ENCODE measurements around the gene ABHD10. TPM values are rescaled to one million over a fixed set of nuclear protein-coding genes. Genes with fewer than 3 reads are reported as not detected.

Gene ABHD10
- polyA plus RNA-seq, 1 donor = 30.4 TPM

DNA sequence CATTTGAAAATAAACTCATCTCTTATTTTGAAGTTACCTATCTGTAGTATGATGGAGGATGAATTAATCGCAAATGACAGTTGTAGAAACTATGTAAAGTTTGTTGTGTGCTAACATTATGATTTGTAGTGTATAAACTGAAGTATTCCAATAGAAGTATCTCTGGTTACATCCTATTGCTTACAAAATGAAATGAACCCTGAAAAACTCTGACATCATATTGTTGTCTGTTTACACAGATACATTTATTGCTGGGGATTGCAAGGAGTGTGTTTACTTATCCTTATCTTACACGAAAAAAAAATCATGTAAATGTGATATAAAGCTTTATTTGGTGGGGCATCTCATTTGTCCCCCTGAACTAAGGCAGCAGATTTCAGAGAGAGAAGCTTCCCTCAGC lies 2.6 kb upstream of the ABHD10 start:
- no peaks in the 10 kb centered on the region for H3K36me3 ChIP-seq (ENCODE audit: control insufficient read depth, insufficient read depth, low read length)
- WGBS (ENCODE audit: insufficient coverage, low lambda C conversion rate) = 100% methylated on average over 1 of the region's 2 CpGs
- no peaks in the 10 kb centered on the region for H3K4me1 ChIP-seq (ENCODE audit: control insufficient read depth, insufficient read depth, low read length)
- H3K27me3 ChIP-seq (ENCODE audit: control insufficient read depth, insufficient read depth, low read length) = no peaks in the 10 kb centered on the region
- H3K27ac ChIP-seq (ENCODE audit: low read length) = no peak overlapping the region
- no peaks in the 10 kb centered on the region for H3K9me3 ChIP-seq (ENCODE audit: control insufficient read depth, low read depth, low read length)
- no peak for DNase-seq
- no peak overlapping the region for H3K4me3 ChIP-seq (ENCODE audit: low read length)

GRCh38 chr3:111979434-111980038 lies 710 bp downstream of the ABHD10 start:
- H3K27me3 ChIP-seq (ENCODE audit: control insufficient read depth, insufficient read depth, low read length) = no peaks in the 10 kb centered on the region
- WGBS (ENCODE audit: insufficient coverage, low lambda C conversion rate) = 22% methylated on average over 3 of the region's 5 CpGs
- H3K4me3 ChIP-seq (ENCODE audit: low read length) = peak overlapping the region; percentile 95
- no peaks in the 10 kb centered on the region for H3K9me3 ChIP-seq (ENCODE audit: control insufficient read depth, low read depth, low read length)
- no peak for DNase-seq
- H3K27ac ChIP-seq (ENCODE audit: low read length) = peak overlapping the region; percentile 83
- H3K4me1 ChIP-seq (ENCODE audit: control insufficient read depth, insufficient read depth, low read length) = no peaks in the 10 kb centered on the region
- no peaks in the 10 kb centered on the region for H3K36me3 ChIP-seq (ENCODE audit: control insufficient read depth, insufficient read depth, low read length)

DNA sequence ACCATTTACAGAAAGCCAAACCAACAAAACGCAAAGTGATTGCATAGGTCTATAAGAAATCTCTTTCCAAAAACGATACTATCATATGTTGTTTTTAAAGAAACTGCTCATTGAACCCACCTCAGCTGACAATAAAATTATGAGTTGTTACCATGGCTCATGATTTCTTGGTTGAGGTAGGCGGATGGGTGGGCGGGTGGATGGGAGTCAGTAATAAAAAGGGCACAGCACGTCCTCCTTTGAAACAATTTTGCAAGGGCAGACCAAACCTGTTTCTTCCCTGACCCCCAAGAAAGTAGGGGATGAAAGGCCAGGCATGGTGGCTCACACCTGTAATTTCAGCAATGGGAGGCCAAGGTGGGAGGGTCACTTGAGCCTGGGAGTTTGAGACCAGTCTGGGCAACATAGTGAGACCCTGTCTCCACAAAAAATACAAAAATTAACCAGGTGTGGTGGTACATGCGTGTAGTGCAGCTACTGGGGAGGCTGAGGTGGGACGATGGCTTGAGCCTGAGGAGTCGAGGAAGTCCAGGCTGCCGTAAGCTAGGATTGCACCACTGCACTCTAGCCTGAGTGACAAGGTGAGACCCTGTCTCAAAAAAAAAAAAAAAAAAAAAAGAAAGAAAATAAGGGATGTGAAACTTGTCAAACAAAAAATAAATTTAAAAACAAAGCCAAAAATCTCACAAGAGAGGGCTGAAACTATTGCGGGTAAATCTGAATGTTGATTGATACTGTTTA lies 2.1 kb downstream of the ABHD10 start:
- Histone ChIP-seq H3K36me3 (ENCODE audit: control insufficient read depth, insufficient read depth, low read length) (no peaks in the 10 kb centered on the region), H3K27ac (ENCODE audit: low read length) (no peak overlapping the region), H3K4me1 (ENCODE audit: control insufficient read depth, insufficient read depth, low read length) (no peaks in the 10 kb centered on the region), H3K27me3 (ENCODE audit: control insufficient read depth, insufficient read depth, low read length) (no peaks in the 10 kb centered on the region), H3K4me3 (ENCODE audit: low read length) (no peak overlapping the region), H3K9me3 (ENCODE audit: control insufficient read depth, low read depth, low read length) (no peaks in the 10 kb centered on the region)
- 90% methylated on average over 5 of the region's 10 CpGs for WGBS (ENCODE audit: insufficient coverage, low lambda C conversion rate)
- DNase-seq = no peak

GRCh38 chr3:111981457-111981763 lies 2.6 kb downstream of the ABHD10 start:
- no peaks in the 10 kb centered on the region for H3K4me1 ChIP-seq (ENCODE audit: control insufficient read depth, insufficient read depth, low read length)
- H3K9me3 ChIP-seq (ENCODE audit: control insufficient read depth, low read depth, low read length) = no peaks in the 10 kb centered on the region
- H3K4me3 ChIP-seq (ENCODE audit: low read length) = no peak overlapping the region
- no peaks in the 10 kb centered on the region for H3K36me3 ChIP-seq (ENCODE audit: control insufficient read depth, insufficient read depth, low read length)
- DNase-seq = no peak
- 51% methylated on average over 2 of the region's 3 CpGs for WGBS (ENCODE audit: insufficient coverage, low lambda C conversion rate)
- no peak overlapping the region for H3K27ac ChIP-seq (ENCODE audit: low read length)
- H3K27me3 ChIP-seq (ENCODE audit: control insufficient read depth, insufficient read depth, low read length) = no peaks in the 10 kb centered on the region

- Histone ChIP-seq H3K27ac (ENCODE audit: low read length) (no peak overlapping the region), H3K4me1 (ENCODE audit: control insufficient read depth, insufficient read depth, low read length) (no peaks in the 10 kb centered on the region), H3K27me3 (ENCODE audit: control insufficient read depth, insufficient read depth, low read length) (no peaks in the 10 kb centered on the region), H3K4me3 (ENCODE audit: low read length) (no peak overlapping the region), H3K36me3 (ENCODE audit: control insufficient read depth, insufficient read depth, low read length) (peaks cover 13% of the 10 kb centered on the region), H3K9me3 (ENCODE audit: control insufficient read depth, low read depth, low read length) (no peaks in the 10 kb centered on the region)
- no peak for DNase-seq
- 80% methylated on average over 1 of the region's 2 CpGs for WGBS (ENCODE audit: insufficient coverage, low lambda C conversion rate)
These were observed 5.9 kb downstream of the ABHD10 start for GRCh38 chr3:111984636-111985298.

DNA sequence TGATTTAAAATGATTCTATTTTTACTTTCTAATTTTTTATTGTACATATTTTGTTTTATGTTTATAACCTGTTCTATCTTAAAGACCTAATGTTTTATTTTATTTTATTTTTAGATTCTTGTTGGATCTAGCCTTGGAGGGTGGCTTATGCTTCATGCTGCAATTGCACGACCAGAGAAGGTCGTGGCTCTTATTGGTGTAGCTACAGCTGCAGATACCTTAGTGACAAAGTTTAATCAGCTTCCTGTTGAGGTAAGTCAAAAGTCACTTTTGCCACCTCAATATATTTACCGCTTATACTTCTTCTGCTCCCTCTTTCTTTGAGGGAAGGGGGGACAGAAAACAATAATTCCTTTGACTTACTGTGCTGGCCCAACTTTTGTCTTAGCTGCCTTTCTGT lies 8.0 kb downstream of the ABHD10 start:
- Histone ChIP-seq H3K4me3 (ENCODE audit: low read length) (no peak overlapping the region), H3K9me3 (ENCODE audit: control insufficient read depth, low read depth, low read length) (no peaks in the 10 kb centered on the region), H3K27ac (ENCODE audit: low read length) (no peak overlapping the region), H3K36me3 (ENCODE audit: control insufficient read depth, insufficient read depth, low read length) (peaks cover 17% of the 10 kb centered on the region), H3K4me1 (ENCODE audit: control insufficient read depth, insufficient read depth, low read length) (no peaks in the 10 kb centered on the region), H3K27me3 (ENCODE audit: control insufficient read depth, insufficient read depth, low read length) (no peaks in the 10 kb centered on the region)
- no CpG with 5 or more reads among the region's 3 CpGs for WGBS (ENCODE audit: insufficient coverage, low lambda C conversion rate)
- DNase-seq = no peak

DNA sequence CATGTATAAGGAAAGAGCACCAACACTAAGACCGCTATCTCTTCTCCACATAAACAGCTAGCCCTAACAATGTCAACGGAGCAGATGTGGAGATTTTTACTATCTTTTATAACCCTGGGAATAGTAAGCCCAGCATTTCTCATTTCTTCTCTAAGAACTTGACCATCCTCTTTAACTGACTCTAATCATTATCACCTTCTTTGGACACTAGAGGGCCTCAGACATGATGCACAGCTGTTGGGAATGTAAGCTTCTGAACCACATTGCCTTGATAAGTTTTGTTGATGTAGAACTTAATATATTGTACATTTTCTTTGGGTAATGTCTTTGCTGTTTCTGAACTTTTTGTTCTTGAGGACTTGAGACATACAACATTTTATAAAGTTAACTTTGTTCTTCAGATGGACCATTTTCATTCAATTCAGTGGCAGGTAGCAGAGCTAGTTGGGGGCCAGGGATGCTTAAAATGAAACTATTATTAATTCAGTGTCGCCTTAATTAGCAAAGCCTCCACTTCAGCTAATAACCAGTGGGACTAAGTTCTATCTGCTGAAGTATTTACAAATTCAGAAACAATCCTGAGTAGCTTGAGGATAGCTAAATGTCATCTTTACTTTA lies 10.3 kb downstream of the ABHD10 start:
- peaks cover 20% of the 10 kb centered on the region for H3K36me3 ChIP-seq (ENCODE audit: control insufficient read depth, insufficient read depth, low read length)
- no peak overlapping the region for H3K4me3 ChIP-seq (ENCODE audit: low read length)
- H3K27me3 ChIP-seq (ENCODE audit: control insufficient read depth, insufficient read depth, low read length) = no peaks in the 10 kb centered on the region
- no peaks in the 10 kb centered on the region for H3K9me3 ChIP-seq (ENCODE audit: control insufficient read depth, low read depth, low read length)
- peak; percentile 48 to 56 for DNase-seq
- no peak overlapping the region for H3K27ac ChIP-seq (ENCODE audit: low read length)
- H3K4me1 ChIP-seq (ENCODE audit: control insufficient read depth, insufficient read depth, low read length) = no peaks in the 10 kb centered on the region
- 20% methylated on average over 1 of the region's 3 CpGs for WGBS (ENCODE audit: insufficient coverage, low lambda C conversion rate)

- no peak overlapping the region for H3K4me3 ChIP-seq (ENCODE audit: low read length)
- DNase-seq = no peak
- 20% methylated on average over 1 of the region's 2 CpGs for WGBS (ENCODE audit: insufficient coverage, low lambda C conversion rate)
- H3K4me1 ChIP-seq (ENCODE audit: control insufficient read depth, insufficient read depth, low read length) = no peaks in the 10 kb centered on the region
- H3K27ac ChIP-seq (ENCODE audit: low read length) = peak overlapping the region; percentile 31
- peaks cover 11% of the 10 kb centered on the region for H3K36me3 ChIP-seq (ENCODE audit: control insufficient read depth, insufficient read depth, low read length)
- no peaks in the 10 kb centered on the region for H3K9me3 ChIP-seq (ENCODE audit: control insufficient read depth, low read depth, low read length)
- H3K27me3 ChIP-seq (ENCODE audit: control insufficient read depth, insufficient read depth, low read length) = no peaks in the 10 kb centered on the region
These were observed 14.2 kb downstream of the ABHD10 start for GRCh38 chr3:111993038-111993437.

DNA sequence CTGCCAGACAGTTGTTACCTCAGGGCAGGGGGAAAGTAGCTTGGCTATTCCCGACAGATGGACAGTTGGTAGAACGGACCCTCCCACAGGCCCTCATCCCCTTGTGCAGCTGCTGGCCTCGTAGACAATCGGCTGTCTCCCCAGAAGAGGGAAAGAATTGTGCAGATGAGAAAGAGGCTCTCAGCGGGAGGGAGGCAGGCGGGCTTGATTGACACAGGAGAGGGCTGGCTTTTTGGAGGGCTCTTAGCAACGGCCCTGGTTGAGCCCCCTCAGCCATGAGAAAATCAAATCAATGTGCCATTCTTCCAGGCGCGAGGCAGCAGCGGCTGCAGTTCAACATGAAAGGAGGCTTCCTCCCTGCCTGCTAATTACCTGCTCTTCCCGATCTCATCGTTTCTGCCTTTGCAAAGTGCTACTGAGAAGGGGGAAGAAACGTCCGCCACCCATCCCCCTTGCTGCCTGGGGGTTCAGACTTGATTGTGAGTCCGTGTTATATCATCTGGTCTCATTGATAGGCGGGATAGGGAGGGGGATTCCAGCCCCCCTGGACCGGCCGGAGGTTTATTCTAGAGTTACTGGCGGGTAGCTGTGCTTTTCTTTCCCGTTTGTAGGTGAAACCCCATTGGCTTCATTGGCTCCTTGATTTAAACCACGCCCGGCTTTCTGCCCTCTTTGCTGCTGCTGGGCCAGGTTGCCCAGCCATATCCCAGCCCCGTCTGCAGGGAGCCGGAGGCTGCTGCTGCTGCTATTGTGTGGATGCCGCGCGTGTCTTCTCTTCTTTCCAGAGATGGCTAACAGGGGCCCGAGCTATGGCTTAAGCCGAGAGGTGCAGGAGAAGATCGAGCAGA lies 20.0 kb downstream of the ABHD10 start, which contains the start of gene TAGLN3:
Gene TAGLN3 (plus strand): TSS at position 287 of the 848 bp plus-strand sequence. CDS start 501 bp downstream, at position 788.
- Histone ChIP-seq H3K27ac (ENCODE audit: low read length) (no peak within 1 kb of the TSS), H3K9me3 (ENCODE audit: control insufficient read depth, low read depth, low read length) (no peaks in the 10 kb centered on the region), H3K4me1 (ENCODE audit: control insufficient read depth, insufficient read depth, low read length) (peaks cover 8% of the 10 kb centered on the region), H3K4me3 (ENCODE audit: low read length) (peak within 1 kb of the TSS; percentile 27), H3K27me3 (ENCODE audit: control insufficient read depth, insufficient read depth, low read length) (peaks cover 17% of the 10 kb centered on the region), H3K36me3 (ENCODE audit: control insufficient read depth, insufficient read depth, low read length) (no peaks in the 10 kb centered on the region)
- no CpG with 5 or more reads among the region's 30 CpGs for WGBS (ENCODE audit: insufficient coverage, low lambda C conversion rate)
- peak in 1 of 2 donors; percentile 52 for DNase-seq

All from large intestine (tissue), 3 donors.